HG03460 (cell line): ENCODE results near the gene WNK2.

ENCODE experiments used
- ATAC-seq: cut with Tn5 transposase; IDR thresholded peaks from one replicate; pipeline ENCODE4 v1.9.1; 2021; ENCODE audit not compliant: unreplicated experiment

WNK2 gene

GRCh38 chr9:93212409-93212808 is 28.5 kb downstream of the WNK2 start:
- ATAC-seq = no peak

- ATAC-seq = no peak
These were observed 32.1 kb downstream of the WNK2 start for GRCh38 chr9:93216073-93216365.

- ATAC-seq = no peak
These were observed 33.8 kb downstream of the WNK2 start for GRCh38 chr9:93217706-93218105.

- no peak for ATAC-seq
These were observed 34.2 kb downstream of the WNK2 start for GRCh38 chr9:93218161-93218560.

GRCh38 chr9:93218671-93219420 is 34.9 kb downstream of the WNK2 start:
- ATAC-seq = no peak

- no peak for ATAC-seq
These were observed 35.8 kb downstream of the WNK2 start for GRCh38 chr9:93219692-93220091.

GRCh38 chr9:93220627-93221026 is 36.7 kb downstream of the WNK2 start:
- ATAC-seq = no peak

GRCh38 chr9:93221044-93221443 is 37.1 kb downstream of the WNK2 start:
- ATAC-seq = no peak

- no peak for ATAC-seq
These were observed 38.9 kb downstream of the WNK2 start for GRCh38 chr9:93222890-93223259.

- ATAC-seq = no peak
These were observed 39.6 kb downstream of the WNK2 start for GRCh38 chr9:93223260-93224180.

GRCh38 chr9:93224591-93224990 is 40.7 kb downstream of the WNK2 start:
- ATAC-seq = no peak

GRCh38 chr9:93225417-93225816 is 41.5 kb downstream of the WNK2 start:
- ATAC-seq = no peak

GRCh38 chr9:93225892-93226291 is 42.0 kb downstream of the WNK2 start:
- ATAC-seq = no peak

- no peak for ATAC-seq
These were observed 42.9 kb downstream of the WNK2 start for GRCh38 chr9:93226819-93227218.

- ATAC-seq = no peak
These were observed 44.1 kb downstream of the WNK2 start for GRCh38 chr9:93228030-93228429.

- ATAC-seq = no peak
These were observed 44.5 kb downstream of the WNK2 start for GRCh38 chr9:93228453-93228852.

- ATAC-seq = no peak
These were observed 45.7 kb downstream of the WNK2 start for GRCh38 chr9:93229636-93230035.

GRCh38 chr9:93230185-93230584 is 46.2 kb downstream of the WNK2 start:
- no peak for ATAC-seq

GRCh38 chr9:93230601-93231000 is 46.7 kb downstream of the WNK2 start:
- no peak for ATAC-seq

- ATAC-seq = no peak
These were observed 47.3 kb downstream of the WNK2 start for GRCh38 chr9:93231121-93231694.

GRCh38 chr9:93231716-93232115 is 47.8 kb downstream of the WNK2 start:
- no peak for ATAC-seq

GRCh38 chr9:93232388-93232960 is 48.5 kb downstream of the WNK2 start:
- ATAC-seq = no peak
